HCT116 (cell line): ENCODE measurements around the gene TRPC6. TPM values are rescaled to one million over a fixed set of nuclear protein-coding genes. Genes with fewer than 3 reads are reported as not detected.

Experiments used
- ATAC-seq: fragments of 200-7000 bp; cut with Tn5 transposase; 2 replicates; pipeline ENCODE4 v1.9.1; 2020; ENCODE audit warnings: mild to moderate bottlenecking, moderate library complexity
- BruUV-seq: library from RNA; stranded (reverse); fragments of 400-500 nt; replicated peaks from 2 replicates; lab custom pipeline; 2021; lab: Mats Ljungman, UMichigan
- CTCF ChIA-PET: fragments of 300-600 bp; sonication (Branson Sonifier 250); formaldehyde crosslinking; loops from one replicate; lab custom pipeline; 2021; ENCODE audit warnings: antibody characterized with exemption; lab: Charles Lee
- POLR2A ChIA-PET: fragments of 300-600, 350-600 bp; sonication (Branson Sonifier 250); formaldehyde crosslinking; loops from one replicate; lab custom pipeline; 2021; ENCODE audit warnings: antibody characterized with exemption; lab: Charles Lee
- RAD21 ChIA-PET, 2 experiments: fragments of 300-600 bp; sonication (Branson Sonifier 250); formaldehyde crosslinking; loops; one replicate each; lab custom pipeline; 2023; ENCODE audit warnings: low total read pairs in 2 of 2; ENCODE audit not compliant: uncharacterized antibody in 2 of 2, unreplicated experiment in 2 of 2, low non-redundant PET in 1 of 2; lab: Charles Lee
- DNase-seq: peaks from one replicate; pipeline ENCODE4 v3.0.0-alpha.2; 2010; ENCODE audit warnings: low read depth, low spot score
- H2AFZ ChIP-seq: fragments of 200-600 bp; shearing (Covaris generic), sonication (generic); 2 replicates; pipeline ENCODE4 v1.6.1; 2017; ENCODE audit warnings: low read depth, mixed run types, mixed read lengths, antibody characterized with exemption, low read length; ENCODE audit not compliant: poor library complexity, severe bottlenecking
- H3K27ac ChIP-seq: 2 replicates; pipeline ENCODE4 v1.5.1; 2012; ENCODE audit warnings: low read depth, low read length
- H3K27me3 ChIP-seq: fragments of 200-600 bp; sonication (generic); 2 replicates; pipeline ENCODE4 v1.6.1; 2016; ENCODE audit warnings: mixed run types, low read length, mixed read lengths; ENCODE audit not compliant: insufficient read depth
- H3K36me3 ChIP-seq, 2 experiments: fragments of 200-500 bp in 1 of 2; fragments of 200-600 bp in 1 of 2; sonication (Bioruptor generic) in 1 of 2; sonication (generic) in 1 of 2; 2 replicates each; pipeline versions ENCODE4 v1.5.1 to v1.6.1; 2014 to 2016; ENCODE audit warnings: low read length in 2 of 2, inconsistent platforms in 1 of 2, mixed read lengths in 1 of 2, mixed run types in 1 of 2; ENCODE audit not compliant: insufficient read depth in 2 of 2, control insufficient read depth in 1 of 2
- H3K4me1 ChIP-seq, 2 experiments: fragments of 200-600 bp in 1 of 2; sonication (generic) in 1 of 2; 2 replicates each; pipeline versions ENCODE4 v1.5.1 to v1.6.1; 2012 to 2017; ENCODE audit warnings: low read length in 2 of 2, inconsistent platforms in 1 of 2, mild to moderate bottlenecking in 1 of 2, mixed read lengths in 1 of 2, mixed run types in 1 of 2, moderate library complexity in 1 of 2; ENCODE audit not compliant: insufficient read depth in 2 of 2, control insufficient read depth in 1 of 2
- H3K4me2 ChIP-seq: fragments of 200-600 bp; sonication (generic); 2 replicates; pipeline ENCODE4 v1.6.1; 2017; ENCODE audit warnings: mixed run types, low read length, mixed read lengths
- H3K4me3 ChIP-seq, 2 experiments: fragments of 200-600 bp in 1 of 2; sonication (generic) in 1 of 2; replicated peaks in 1 of 2; 2 replicates each; pipeline ENCODE4 v1.5.1; 2011 to 2016; ENCODE audit warnings: low read length in 2 of 2, control low read depth in 1 of 2, low read depth in 1 of 2, mild to moderate bottlenecking in 1 of 2, mixed read lengths in 1 of 2, mixed run types in 1 of 2
- H3K79me2 ChIP-seq: fragments of 200-600 bp; sonication (generic); 2 replicates; pipeline ENCODE4 v1.6.1; 2017; ENCODE audit warnings: mild to moderate bottlenecking, mixed run types, low read length, moderate library complexity, mixed read lengths; ENCODE audit not compliant: insufficient read depth
- H3K9ac ChIP-seq: fragments of 200-600 bp; sonication (generic); 2 replicates; pipeline ENCODE4 v1.6.1; 2016; ENCODE audit warnings: low read length, mixed read lengths
- H3K9me2 ChIP-seq: fragments of 200-600 bp; sonication (generic), shearing (Covaris generic); 2 replicates; pipeline ENCODE4 v1.6.1; 2017; ENCODE audit warnings: mixed run types, mild to moderate bottlenecking, moderate library complexity; ENCODE audit not compliant: insufficient read depth
- H3K9me3 ChIP-seq, 2 experiments: fragments of 200-500 bp in 1 of 2; fragments of 200-600 bp in 1 of 2; sonication (Bioruptor generic) in 1 of 2; sonication (generic) in 1 of 2; 2 replicates each; pipeline ENCODE4 v1.6.1; 2014 to 2017; ENCODE audit warnings: low read length in 2 of 2, mixed read lengths in 2 of 2, inconsistent platforms in 1 of 2, low read depth in 1 of 2, mild to moderate bottlenecking in 1 of 2, mixed run types in 1 of 2, moderate library complexity in 1 of 2; ENCODE audit not compliant: control insufficient read depth in 1 of 2, insufficient read depth in 1 of 2
- H4K20me1 ChIP-seq: fragments of 200-600 bp; sonication (generic), shearing (Covaris generic); 2 replicates; pipeline ENCODE4 v1.6.1; 2017; ENCODE audit warnings: mixed run types, mild to moderate bottlenecking, moderate library complexity; ENCODE audit not compliant: insufficient read depth
- EGR1 ChIP-seq: IDR thresholded peaks from 2 replicates; pipeline ENCODE4 v1.6.1; 2012; ENCODE audit warnings: low read depth
- ELF1 ChIP-seq: IDR thresholded peaks from 2 replicates; pipeline ENCODE4 v1.6.1; 2012; ENCODE audit warnings: low read depth, borderline replicate concordance
- EZH2 ChIP-seq: fragments of 200-600 bp; sonication (generic); IDR thresholded peaks from 2 replicates; pipeline ENCODE4 v1.6.1; 2017; ENCODE audit warnings: antibody characterized with exemption, mixed run types
- JUND ChIP-seq: IDR thresholded peaks from 2 replicates; pipeline ENCODE4 v1.6.1; 2012
- POLR2A ChIP-seq: IDR thresholded peaks from 2 replicates; pipeline ENCODE4 v1.7.0; 2011; ENCODE audit warnings: borderline replicate concordance; ENCODE audit not compliant: insufficient read depth, insufficient read length; ENCODE audit errors: extremely low read depth
- POLR2AphosphoS5 ChIP-seq: IDR thresholded peaks from 2 replicates; pipeline ENCODE4 v1.6.1; 2011; ENCODE audit warnings: mild to moderate bottlenecking, low read depth, low read length, moderate library complexity
- SRF ChIP-seq: IDR thresholded peaks from 2 replicates; pipeline ENCODE4 v1.6.1; 2012; ENCODE audit warnings: low read depth
- ZNF274 ChIP-seq: fragments of 200-500 bp; sonication (Bioruptor generic); IDR thresholded peaks from 2 replicates; pipeline ENCODE4 v1.6.1; 2014; ENCODE audit warnings: mild to moderate bottlenecking, low read depth, low read length, inconsistent platforms
- intact Hi-C: fragments of 100-400 bp; cut with micrococcal nuclease; formaldehyde crosslinking; loops from 2 replicates; pipeline ENCODE4 v1.10.0; 2022
- total RNA-seq: library from RNA; stranded (reverse); gene quantifications from one replicate; pipeline ENCODE4 v1.2.1, GENCODE V29; 2021; ENCODE audit not compliant: unreplicated experiment
- TF ChIP-seq, protein P1 (sequence below): IDR thresholded peaks from 2 replicates; pipeline ENCODE4 v1.6.1; 2012
- TF ChIP-seq, protein P2 (sequence below), 3 experiments: fragments of 200-600 bp in 1 of 3; sonication (generic) in 1 of 3; IDR thresholded peaks in 2 of 3; conservative IDR thresholded peaks in 1 of 3; 2 replicates each; pipeline ENCODE4 v1.5.1; 2012 to 2017; ENCODE audit warnings: low read depth in 2 of 3, low read length in 2 of 3, antibody characterized with exemption in 1 of 3, borderline replicate concordance in 1 of 3, control low read depth in 1 of 3, mild to moderate bottlenecking in 1 of 3, mixed read lengths in 1 of 3, mixed run types in 1 of 3, moderate library complexity in 1 of 3; ENCODE audit not compliant: insufficient read depth in 1 of 3
- TF ChIP-seq, protein P3 (sequence below): IDR thresholded peaks from 2 replicates; pipeline ENCODE4 v1.6.1; 2012; ENCODE audit warnings: low read depth
- TF ChIP-seq, protein P4 (sequence below): IDR thresholded peaks from 2 replicates; pipeline ENCODE4 v1.6.1; 2012

The TRPC6 gene
- total RNA-seq, 1 experiment from 2014 or later: not detected

DNA sequence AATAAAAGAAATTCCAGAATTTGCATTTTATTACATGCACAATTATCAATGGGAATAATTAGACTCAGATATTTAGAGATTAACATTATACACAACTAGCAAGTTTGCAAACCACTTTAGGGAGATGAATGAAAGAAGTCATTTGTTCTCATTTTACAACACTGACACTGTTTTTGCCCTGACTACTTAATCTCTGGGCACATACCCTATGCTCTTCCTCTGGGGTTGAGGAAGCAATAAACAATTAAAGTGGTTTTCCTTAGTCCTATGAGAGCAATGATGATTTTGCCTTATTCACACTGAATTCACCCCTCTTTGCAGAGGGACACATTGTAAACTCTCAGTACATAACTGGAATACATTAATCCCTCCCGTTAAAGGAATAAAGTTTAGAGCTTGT is 72.7 kb downstream of the TRPC6 start:
- 0 out of 2 replicates have a peak, but pooled peaks cover 3% of the 10 kb centered on the region for H3K27me3 ChIP-seq
- no peaks in the 10 kb centered on the region for H4K20me1 ChIP-seq
- DNase-seq: no peak
- H3K4me3 ChIP-seq: no peak overlapping the region
- no peak overlapping the region for H3K9ac ChIP-seq
- no peak overlapping the region for H2AFZ ChIP-seq
- ATAC-seq: no peak
- no peaks in the 10 kb centered on the region for H3K79me2 ChIP-seq
- BruUV-seq: no TSS peak
- ChIA-PET CTCF (no interaction called here), POLR2A (no interaction called here), RAD21 (no interaction called here)
- no peaks in the 10 kb centered on the region for H3K36me3 ChIP-seq
- no peaks in the 10 kb centered on the region for H3K9me2 ChIP-seq
- intact Hi-C loops: no loop called here
- H3K4me1 ChIP-seq: no peaks in the 10 kb centered on the region
- no peak overlapping the region for H3K27ac ChIP-seq
- TF ChIP-seq ZNF274 (no peak), EZH2 (no peak), ELF1 (no peak), EGR1 (no peak), POLR2AphosphoS5 (no peak), JUND (no peak), SRF (no peak), POLR2A (no peak)
- TF ChIP-seq, protein P1, sequence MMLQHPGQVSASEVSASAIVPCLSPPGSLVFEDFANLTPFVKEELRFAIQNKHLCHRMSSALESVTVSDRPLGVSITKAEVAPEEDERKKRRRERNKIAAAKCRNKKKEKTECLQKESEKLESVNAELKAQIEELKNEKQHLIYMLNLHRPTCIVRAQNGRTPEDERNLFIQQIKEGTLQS: no peak
- TF ChIP-seq, protein P2, sequence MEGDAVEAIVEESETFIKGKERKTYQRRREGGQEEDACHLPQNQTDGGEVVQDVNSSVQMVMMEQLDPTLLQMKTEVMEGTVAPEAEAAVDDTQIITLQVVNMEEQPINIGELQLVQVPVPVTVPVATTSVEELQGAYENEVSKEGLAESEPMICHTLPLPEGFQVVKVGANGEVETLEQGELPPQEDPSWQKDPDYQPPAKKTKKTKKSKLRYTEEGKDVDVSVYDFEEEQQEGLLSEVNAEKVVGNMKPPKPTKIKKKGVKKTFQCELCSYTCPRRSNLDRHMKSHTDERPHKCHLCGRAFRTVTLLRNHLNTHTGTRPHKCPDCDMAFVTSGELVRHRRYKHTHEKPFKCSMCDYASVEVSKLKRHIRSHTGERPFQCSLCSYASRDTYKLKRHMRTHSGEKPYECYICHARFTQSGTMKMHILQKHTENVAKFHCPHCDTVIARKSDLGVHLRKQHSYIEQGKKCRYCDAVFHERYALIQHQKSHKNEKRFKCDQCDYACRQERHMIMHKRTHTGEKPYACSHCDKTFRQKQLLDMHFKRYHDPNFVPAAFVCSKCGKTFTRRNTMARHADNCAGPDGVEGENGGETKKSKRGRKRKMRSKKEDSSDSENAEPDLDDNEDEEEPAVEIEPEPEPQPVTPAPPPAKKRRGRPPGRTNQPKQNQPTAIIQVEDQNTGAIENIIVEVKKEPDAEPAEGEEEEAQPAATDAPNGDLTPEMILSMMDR (IDR thresholded peaks at IDR 0.05 in 2 of 3, conservative IDR thresholded peaks at IDR 0.05 in 1 of 3; ENCODE audit: borderline replicate concordance in 1 of 3, insufficient read depth in 1 of 3, low read depth in 2 of 3, low read length in 2 of 3): no peak
- TF ChIP-seq, protein P3, sequence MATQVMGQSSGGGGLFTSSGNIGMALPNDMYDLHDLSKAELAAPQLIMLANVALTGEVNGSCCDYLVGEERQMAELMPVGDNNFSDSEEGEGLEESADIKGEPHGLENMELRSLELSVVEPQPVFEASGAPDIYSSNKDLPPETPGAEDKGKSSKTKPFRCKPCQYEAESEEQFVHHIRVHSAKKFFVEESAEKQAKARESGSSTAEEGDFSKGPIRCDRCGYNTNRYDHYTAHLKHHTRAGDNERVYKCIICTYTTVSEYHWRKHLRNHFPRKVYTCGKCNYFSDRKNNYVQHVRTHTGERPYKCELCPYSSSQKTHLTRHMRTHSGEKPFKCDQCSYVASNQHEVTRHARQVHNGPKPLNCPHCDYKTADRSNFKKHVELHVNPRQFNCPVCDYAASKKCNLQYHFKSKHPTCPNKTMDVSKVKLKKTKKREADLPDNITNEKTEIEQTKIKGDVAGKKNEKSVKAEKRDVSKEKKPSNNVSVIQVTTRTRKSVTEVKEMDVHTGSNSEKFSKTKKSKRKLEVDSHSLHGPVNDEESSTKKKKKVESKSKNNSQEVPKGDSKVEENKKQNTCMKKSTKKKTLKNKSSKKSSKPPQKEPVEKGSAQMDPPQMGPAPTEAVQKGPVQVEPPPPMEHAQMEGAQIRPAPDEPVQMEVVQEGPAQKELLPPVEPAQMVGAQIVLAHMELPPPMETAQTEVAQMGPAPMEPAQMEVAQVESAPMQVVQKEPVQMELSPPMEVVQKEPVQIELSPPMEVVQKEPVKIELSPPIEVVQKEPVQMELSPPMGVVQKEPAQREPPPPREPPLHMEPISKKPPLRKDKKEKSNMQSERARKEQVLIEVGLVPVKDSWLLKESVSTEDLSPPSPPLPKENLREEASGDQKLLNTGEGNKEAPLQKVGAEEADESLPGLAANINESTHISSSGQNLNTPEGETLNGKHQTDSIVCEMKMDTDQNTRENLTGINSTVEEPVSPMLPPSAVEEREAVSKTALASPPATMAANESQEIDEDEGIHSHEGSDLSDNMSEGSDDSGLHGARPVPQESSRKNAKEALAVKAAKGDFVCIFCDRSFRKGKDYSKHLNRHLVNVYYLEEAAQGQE: no peak
- TF ChIP-seq, protein P4, sequence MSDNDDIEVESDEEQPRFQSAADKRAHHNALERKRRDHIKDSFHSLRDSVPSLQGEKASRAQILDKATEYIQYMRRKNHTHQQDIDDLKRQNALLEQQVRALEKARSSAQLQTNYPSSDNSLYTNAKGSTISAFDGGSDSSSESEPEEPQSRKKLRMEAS: no peak
- TF ChIP-seq, all 23 proteins: peak for 0
- H3K4me2 ChIP-seq: no peak overlapping the region
- no peaks in the 10 kb centered on the region for H3K9me3 ChIP-seq
